ENCODE data around the gene STARD7. TPM values are rescaled to one million over a fixed set of nuclear protein-coding genes. Genes with fewer than 3 reads are reported as not detected.

The STARD7 gene
- total and polyA plus RNA-seq, 2 experiments from 2014 or later, result 72.2 to 222 TPM

- TF ChIP-seq JUNB (IDR thresholded peaks at IDR 0.05; ENCODE audit: unreplicated experiment), result no peak
- TF ChIP-seq NANOG (IDR thresholded peaks at IDR 0.05; ENCODE audit: borderline replicate concordance), result no peak
- TF ChIP-seq EZH2 (IDR thresholded peaks at IDR 0.05; ENCODE audit: low read depth, unreplicated experiment), result no peak
- TF ChIP-seq CREB1 (CRISPR knock-in tag; IDR thresholded peaks at IDR 0.05; ENCODE audit: low read depth), result no peak
- TF ChIP-seq ETS1 (IDR thresholded peaks at IDR 0.05), result no peak
- TF ChIP-seq REST (IDR thresholded peaks at IDR 0.05; ENCODE audit: unreplicated experiment), result no peak
- no peak for TF ChIP-seq CTCF (conservative IDR thresholded peaks at IDR 0.05; ENCODE audit: low read depth in 2 of 2)
- TF ChIP-seq ZNF114 (CRISPR knock-in tag; IDR thresholded peaks at IDR 0.05), result no peak
- TF ChIP-seq ZNF331 (CRISPR knock-in tag; IDR thresholded peaks at IDR 0.05; ENCODE audit: low read depth), result no peak
These were observed 56.9 kb downstream of the STARD7 start (continued) for GRCh38 chr2:96151595-96152303.

GRCh38 chr2:96150791-96151594 lies 57.6 kb downstream of the STARD7 start:
- H3F3A ChIP-seq (replicated peaks; ENCODE audit: low read depth), result no peaks in the 10 kb centered on the region; the same call in none of the 2 replicates
- ATAC-seq (no peak), DNase-seq (ENCODE audit: low spot score) (no peak)
- H3K27ac Mint-ChIP-seq, result no peak overlapping the region; the same call in 1 of the 2 replicates
- peaks cover 31% of the 10 kb centered on the region for H3K4me1 Mint-ChIP-seq
- H3K36me3 ChIP-seq (ENCODE audit: insufficient read depth), result no peaks in the 10 kb centered on the region
- no peaks in the 10 kb centered on the region for H3K79me2 ChIP-seq (replicated peaks; ENCODE audit: insufficient read depth)
- no peaks in the 10 kb centered on the region; the same call in 2 of the 3 replicates for H3K36me3 Mint-ChIP-seq (ENCODE audit: low read depth)
- no peak overlapping the region for H3K4me2 ChIP-seq
- H3K27me3 ChIP-seq (ENCODE audit: insufficient read depth), result peaks cover 8% of the 10 kb centered on the region
- H3K4me1 ChIP-seq (ENCODE audit: insufficient read depth), result peaks cover 21% of the 10 kb centered on the region
- peaks cover 18% of the 10 kb centered on the region for H3K27me3 Mint-ChIP-seq (ENCODE audit: insufficient read depth, low read depth, poor library complexity)
- no peak overlapping the region for H3K4me3 Mint-ChIP-seq
- H3K9me3 Mint-ChIP-seq, result no peaks in the 10 kb centered on the region
- H3K9me2 ChIP-seq (ENCODE audit: insufficient read depth), result no peaks in the 10 kb centered on the region
- H3K4me3 ChIP-seq, result no peak overlapping the region
- no peaks in the 10 kb centered on the region for H4K20me1 ChIP-seq (replicated peaks; ENCODE audit: insufficient read depth)
- no peak overlapping the region for H2AFZ ChIP-seq
- no peak overlapping the region for H3K27ac ChIP-seq (ENCODE audit: low read depth)
- no peak for TF ChIP-seq JUNB (IDR thresholded peaks at IDR 0.05; ENCODE audit: unreplicated experiment)
- TF ChIP-seq CTCF (conservative IDR thresholded peaks at IDR 0.05; ENCODE audit: low read depth in 2 of 2), result no peak
- no peak for TF ChIP-seq ETS1 (IDR thresholded peaks at IDR 0.05)
- TF ChIP-seq STAT1 (IDR thresholded peaks at IDR 0.05; ENCODE audit: unreplicated experiment), result no peak
